M059J (cell line): Measurements from ENCODE around the gene NECAP2. TPM values are rescaled to one million over a fixed set of nuclear protein-coding genes. Genes with fewer than 3 reads are reported as not detected.
"Not testable (repeated sequence)": the region's sequence is repeated elsewhere in the genome, so short reads cannot be mapped to it uniquely, and the experiment has no call there.

ENCODE experiments used
- DNase-seq: peaks from one replicate; pipeline ENCODE4 v3.0.0-alpha.2; 2012; ENCODE audit warnings: low read depth
- total RNA-seq: library from RNA; depleted of rRNA; stranded (reverse); fragments of >200 nt; shearing (Covaris generic); gene quantifications from 2 replicates; pipeline ENCODE4 v1.2.3, GENCODE V29; 2014; rRNA removed

The NECAP2 gene
- total RNA-seq, 1 experiment from 2014 or later, result 105 TPM

DNA sequence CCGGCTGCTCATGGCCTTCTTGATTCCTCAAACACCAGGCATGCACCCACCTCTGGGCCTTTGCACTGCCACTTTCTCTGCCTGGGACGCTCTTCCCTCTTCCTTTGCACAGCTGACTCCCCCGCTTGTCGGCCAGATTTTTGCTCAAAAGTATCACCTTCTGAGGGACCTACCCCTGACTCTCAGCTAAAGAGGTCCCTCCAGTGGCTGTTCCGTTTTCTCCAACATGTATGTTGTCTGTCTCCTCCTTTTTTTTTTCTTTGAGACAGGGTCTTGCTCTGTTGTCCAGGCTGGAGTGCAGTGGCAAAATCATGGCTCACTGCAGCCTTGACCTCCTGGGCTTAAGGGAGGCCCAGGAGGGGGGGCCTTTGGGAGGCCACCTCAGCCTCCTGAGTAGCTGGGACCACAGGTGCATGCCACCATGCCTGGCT lies 57.0 kb downstream of the NECAP2 start:
- DNase-seq, result not testable (repeated sequence)

GRCh38 chr1:16498047-16498446 lies 57.5 kb downstream of the NECAP2 start:
- DNase-seq, result not testable (repeated sequence)

- DNase-seq, result peak; percentile 79
Measured at GRCh38 chr1:16498573-16499413, 58.3 kb downstream of the NECAP2 start.

- DNase-seq, result not testable (repeated sequence)
Measured at GRCh38 chr1:16500466-16500865, 59.9 kb downstream of the NECAP2 start.

- not testable (repeated sequence) for DNase-seq
Measured at GRCh38 chr1:16500975-16501374, 60.5 kb downstream of the NECAP2 start.

- DNase-seq, result not testable (repeated sequence)
Measured at GRCh38 chr1:16501446-16501845, 60.9 kb downstream of the NECAP2 start.

DNA sequence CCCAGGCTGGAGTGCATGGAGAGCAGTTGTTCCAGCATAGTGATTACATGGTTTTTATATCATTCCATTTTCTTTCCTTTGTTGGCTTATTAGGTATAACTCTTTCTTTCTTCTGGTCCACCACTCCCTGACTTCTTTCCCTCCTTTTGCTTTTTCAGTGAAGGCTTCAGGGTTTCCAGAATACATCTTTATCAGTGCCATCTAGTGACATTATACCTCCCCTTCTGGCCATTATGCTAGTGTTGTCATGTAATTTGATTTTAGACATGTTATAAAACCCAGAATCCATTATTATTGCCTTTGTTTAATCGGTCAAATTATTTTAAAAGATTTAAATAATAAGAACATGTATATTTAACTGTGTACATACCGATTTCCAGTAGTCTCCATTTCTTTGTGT lies 63.0 kb downstream of the NECAP2 start:
- no peak for DNase-seq

DNA sequence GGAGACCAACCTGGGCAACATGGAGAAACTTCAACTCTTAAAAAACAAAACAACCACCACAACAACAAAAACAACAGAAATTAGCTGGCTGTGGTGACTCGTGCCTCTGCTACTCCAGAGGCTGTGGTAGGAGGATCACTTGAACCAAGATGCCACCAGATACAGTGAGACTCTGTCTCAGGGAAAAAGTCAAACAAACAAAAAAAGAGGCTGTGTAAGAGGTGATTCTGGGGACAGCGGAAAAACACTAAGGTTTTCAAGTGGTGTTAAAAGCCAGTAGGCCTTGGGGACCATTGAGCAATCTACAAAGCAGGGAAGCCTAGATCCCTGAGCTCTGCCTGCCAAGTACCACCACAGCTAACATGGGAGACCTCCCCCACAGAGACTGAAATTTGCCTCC lies 65.3 kb downstream of the NECAP2 start:
- DNase-seq, result not testable (repeated sequence)

GRCh38 chr1:16506364-16507136 lies 66.0 kb downstream of the NECAP2 start:
- DNase-seq, result not testable (repeated sequence)

GRCh38 chr1:16508861-16509445 lies 68.4 kb downstream of the NECAP2 start:
- not testable (repeated sequence) for DNase-seq

Other genes with a start within 250 kb of the NECAP2 start
- 2.8 and 3.2 TPM in 2 replicates for gene ARHGEF19, start 228.1 kb upstream of the NECAP2 start, total RNA-seq
- gene CPLANE2, start 203.5 kb upstream of the NECAP2 start, total RNA-seq, result 1.6 and 6.5 TPM in 2 replicates
- 13.8 and 29.2 TPM in 2 replicates for gene FBXO42, start 88.2 kb upstream of the NECAP2 start, total RNA-seq
- 91.1 and 125 TPM in 2 replicates for gene SZRD1, start 73.5 kb upstream of the NECAP2 start, total RNA-seq
- gene SPATA21, start 3.3 kb upstream of the NECAP2 start, total RNA-seq, result 0.02 TPM in 1 of 2 replicates, not detected in the other
- gene RNU1-1, start 73.6 kb downstream of the NECAP2 start, total RNA-seq, result not detected in 2 replicates
- 16.4 and 34.9 TPM in 2 replicates for gene NBPF1, start 172.8 kb downstream of the NECAP2 start, total RNA-seq
- not detected in 2 replicates for gene RNU1-3, start 226.2 kb downstream of the NECAP2 start, total RNA-seq